Natural killer cell (primary cell): ENCODE data around the gene CHD6. TPM values are rescaled to one million over a fixed set of nuclear protein-coding genes. Genes with fewer than 3 reads are reported as not detected.

Source experiments
- ATAC-seq, 3 donors: fragments of 150-1000 bp in 2 of 3; fragments of 200-7000 bp in 1 of 3; cut with Tn5 transposase; 1 replicate in 1 of 3; 2 replicates in 2 of 3; pipeline ENCODE4 v1.10.0; 2021; ENCODE audit warnings: mild to moderate bottlenecking in 2 of 3, moderate library complexity in 2 of 3
- DNase-seq, 2 donors: peaks; one replicate each; pipeline versions ENCODE4 v3.0.0 to v3.0.0-alpha.2; 2013 to 2021; ENCODE audit warnings: mixed read lengths in 1 of 2
- H3K27ac ChIP-seq: one replicate; pipeline ENCODE4 v1.5.1; 2013; ENCODE audit warnings: mild to moderate bottlenecking, low read length
- H3K27me3 ChIP-seq: one replicate; pipeline ENCODE4 v1.6.1; 2013; ENCODE audit warnings: low read length; ENCODE audit not compliant: control insufficient read depth, insufficient read depth
- H3K36me3 ChIP-seq: one replicate; pipeline ENCODE4 v1.6.1; 2013; ENCODE audit warnings: low read length; ENCODE audit not compliant: control insufficient read depth, insufficient read depth
- H3K4me1 ChIP-seq: one replicate; pipeline ENCODE4 v1.6.1; 2013; ENCODE audit warnings: low read length; ENCODE audit not compliant: control insufficient read depth, insufficient read depth
- H3K4me3 ChIP-seq: one replicate; pipeline ENCODE4 v1.5.1; 2013; ENCODE audit warnings: low read length
- H3K9me3 ChIP-seq: one replicate; pipeline ENCODE4 v1.6.1; 2013; ENCODE audit warnings: low read length; ENCODE audit not compliant: control insufficient read depth, insufficient read depth
- H3K27ac Mint-ChIP-seq, 2 donors: one replicate each; pipeline ENCODE4 v1.8.0; 2022; ENCODE audit warnings: mild to moderate bottlenecking in 2 of 2, mixed read lengths in 2 of 2, moderate library complexity in 1 of 2
- H3K27me3 Mint-ChIP-seq, 2 donors: one replicate each; pipeline ENCODE4 v1.8.0; 2022; ENCODE audit warnings: low read depth in 2 of 2, mixed read lengths in 2 of 2
- H3K36me3 Mint-ChIP-seq: one replicate; pipeline ENCODE4 v1.8.0; 2022; ENCODE audit warnings: mixed read lengths
- H3K4me1 Mint-ChIP-seq, 2 donors: one replicate each; pipeline ENCODE4 v1.8.0; 2022; ENCODE audit warnings: mixed read lengths in 2 of 2
- H3K4me3 Mint-ChIP-seq: one replicate; pipeline ENCODE4 v1.8.0; 2022; ENCODE audit warnings: mild to moderate bottlenecking, moderate library complexity, mixed read lengths
- H3K9me3 Mint-ChIP-seq, 2 donors: one replicate each; pipeline ENCODE4 v1.8.0; 2022; ENCODE audit warnings: mixed read lengths in 2 of 2
- WGBS: methylation state at CpG from one replicate; pipeline ENCODE4 v1.1.7; 2013; ENCODE audit warnings: missing lambda C conversion rate; ENCODE audit not compliant: insufficient coverage; 5-methylcytosine and 5-hydroxymethylcytosine counted together
- intact Hi-C: fragments of 100-400 bp; cut with micrococcal nuclease; formaldehyde crosslinking; loops from one replicate; pipeline ENCODE4 v1.14.2; 2022
- total RNA-seq, 4 donors: library from RNA; stranded (reverse); fragments of 120-200 nt in 1 of 4; gene quantifications; one replicate each; pipeline versions ENCODE4 v1.2.3 to v1.2.4, GENCODE V29; 2013 to 2022
- TF ChIP-seq, protein P1 (sequence below): fragments of 200-600 bp; IDR thresholded peaks from one replicate; pipeline ENCODE4 v1.8.0; 2022; ENCODE audit warnings: antibody characterized with exemption

The CHD6 gene
- total RNA-seq, 3 donors from 2014 or later (not counting 1 experiment from before 2014, with no cell fraction given), result 82.8 to 96.6 (median 90.4) TPM

DNA sequence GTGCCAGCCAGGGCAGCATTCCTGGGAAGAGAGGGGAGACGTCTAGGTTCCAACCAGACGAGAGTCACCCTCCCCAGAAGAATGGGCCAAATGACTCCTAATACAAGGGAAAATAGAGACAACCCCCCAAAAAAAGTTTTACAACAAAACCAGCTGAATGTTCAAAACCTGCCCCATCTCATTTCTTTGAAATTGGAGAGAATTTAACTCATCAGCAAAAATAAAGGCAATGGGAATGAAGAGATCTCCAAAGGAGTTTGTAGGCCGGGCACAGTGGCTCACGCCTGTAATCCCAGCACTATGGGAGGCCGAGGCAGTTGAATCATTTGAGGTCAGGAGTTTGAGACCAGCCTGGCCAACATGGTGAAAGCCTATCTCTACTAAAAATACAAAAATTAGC, 241.8 kb downstream of the CHD6 start:
- Mint-ChIP-seq H3K27ac (no peak overlapping the region), H3K36me3 (no peaks in the 10 kb centered on the region), H3K4me1 (no peaks in the 10 kb centered on the region), H3K27me3 (peaks cover 39 to 54% of the 10 kb centered on the region in 2 donors), H3K9me3 (no peaks in the 10 kb centered on the region), H3K4me3 (no peak overlapping the region)
- DNase-seq (no peak), ATAC-seq (no peak)
- intact Hi-C loops, result no loop called here
- Histone ChIP-seq H3K27ac (no peak overlapping the region), H3K27me3 (no peaks in the 10 kb centered on the region), H3K36me3 (no peaks in the 10 kb centered on the region), H3K9me3 (peaks cover 1% of the 10 kb centered on the region), H3K4me1 (no peaks in the 10 kb centered on the region), H3K4me3 (no peak overlapping the region)
- TF ChIP-seq, protein P1, sequence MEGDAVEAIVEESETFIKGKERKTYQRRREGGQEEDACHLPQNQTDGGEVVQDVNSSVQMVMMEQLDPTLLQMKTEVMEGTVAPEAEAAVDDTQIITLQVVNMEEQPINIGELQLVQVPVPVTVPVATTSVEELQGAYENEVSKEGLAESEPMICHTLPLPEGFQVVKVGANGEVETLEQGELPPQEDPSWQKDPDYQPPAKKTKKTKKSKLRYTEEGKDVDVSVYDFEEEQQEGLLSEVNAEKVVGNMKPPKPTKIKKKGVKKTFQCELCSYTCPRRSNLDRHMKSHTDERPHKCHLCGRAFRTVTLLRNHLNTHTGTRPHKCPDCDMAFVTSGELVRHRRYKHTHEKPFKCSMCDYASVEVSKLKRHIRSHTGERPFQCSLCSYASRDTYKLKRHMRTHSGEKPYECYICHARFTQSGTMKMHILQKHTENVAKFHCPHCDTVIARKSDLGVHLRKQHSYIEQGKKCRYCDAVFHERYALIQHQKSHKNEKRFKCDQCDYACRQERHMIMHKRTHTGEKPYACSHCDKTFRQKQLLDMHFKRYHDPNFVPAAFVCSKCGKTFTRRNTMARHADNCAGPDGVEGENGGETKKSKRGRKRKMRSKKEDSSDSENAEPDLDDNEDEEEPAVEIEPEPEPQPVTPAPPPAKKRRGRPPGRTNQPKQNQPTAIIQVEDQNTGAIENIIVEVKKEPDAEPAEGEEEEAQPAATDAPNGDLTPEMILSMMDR, result no peak
- WGBS, result 85% methylated on average over 4 of the region's 5 CpGs

- Histone ChIP-seq H3K27ac (no peak overlapping the region), H3K27me3 (no peaks in the 10 kb centered on the region)
- no peak overlapping the region for H3K4me3 Mint-ChIP-seq
Measured at GRCh38 chr20:41375846-41376245, 242.3 kb downstream of the CHD6 start.

DNA sequence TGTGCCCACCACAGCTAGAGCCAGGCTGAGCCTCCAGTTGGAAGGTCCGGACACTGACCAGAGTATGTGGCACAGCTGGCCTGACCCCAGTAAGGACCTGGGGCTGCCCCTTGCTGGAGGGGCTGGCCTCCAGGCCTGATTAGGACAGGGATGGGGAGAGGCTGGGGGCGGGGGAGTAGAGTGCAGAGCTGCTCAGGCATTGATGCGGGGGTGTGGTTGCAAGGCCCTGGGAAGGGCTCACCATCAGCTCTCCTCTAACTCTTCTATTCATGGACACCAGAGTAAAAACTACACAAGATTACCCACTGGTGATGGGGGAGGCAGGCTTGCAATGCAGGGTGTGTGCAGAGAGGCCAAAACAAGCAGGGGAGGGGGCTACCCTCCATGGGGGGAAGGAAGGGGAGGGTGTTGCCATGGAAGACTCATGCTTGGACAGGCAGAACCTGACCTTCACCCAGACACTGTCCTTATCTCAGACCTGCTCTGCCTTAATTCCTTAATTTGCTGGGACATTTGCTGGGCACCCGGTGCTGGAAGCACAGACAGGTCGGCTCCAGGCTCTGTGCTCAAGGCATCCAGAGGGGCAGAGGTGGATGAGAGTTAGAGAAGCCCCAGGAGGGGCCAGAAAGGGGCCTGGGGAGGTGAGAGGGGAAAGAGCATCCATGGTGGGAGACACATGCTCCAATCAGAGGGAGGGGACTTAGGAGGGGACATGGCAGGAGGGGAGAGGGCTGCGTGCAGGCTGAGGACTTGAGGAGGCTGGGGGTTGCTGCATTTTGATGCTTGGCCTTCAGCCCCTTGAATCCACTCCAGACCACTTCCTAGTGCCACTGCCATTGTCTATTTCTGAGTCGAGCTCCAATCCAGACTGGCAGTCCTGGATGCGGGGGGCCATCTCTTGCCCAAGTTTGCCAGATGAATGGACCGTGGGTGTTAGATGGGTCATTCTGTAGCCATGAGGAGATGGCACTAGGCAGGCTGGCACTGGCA, 244.0 kb downstream of the CHD6 start:
- Mint-ChIP-seq H3K27me3 (peaks cover 34 to 43% of the 10 kb centered on the region in 2 donors), H3K36me3 (no peaks in the 10 kb centered on the region), H3K4me3 (no peak overlapping the region), H3K9me3 (no peaks in the 10 kb centered on the region), H3K27ac (no peak overlapping the region), H3K4me1 (no peaks in the 10 kb centered on the region)
- H3K27ac ChIP-seq, result no peak overlapping the region
- H3K36me3 ChIP-seq, result no peaks in the 10 kb centered on the region
- H3K9me3 ChIP-seq, result peaks cover 6% of the 10 kb centered on the region
- no peaks in the 10 kb centered on the region for H3K27me3 ChIP-seq
- DNase-seq (no peak), ATAC-seq (no peak)
- no peak overlapping the region for H3K4me3 ChIP-seq
- intact Hi-C loops, result no loop called here
- 88% methylated on average over 8 of the region's 9 CpGs for WGBS
- H3K4me1 ChIP-seq, result no peaks in the 10 kb centered on the region
- TF ChIP-seq, protein P1, result no peak

More at GRCh38 chr20:41375846-41376245, 242.3 kb downstream of the CHD6 start:
- Mint-ChIP-seq H3K9me3 (no peaks in the 10 kb centered on the region), H3K4me1 (no peaks in the 10 kb centered on the region), H3K27ac (no peak overlapping the region), H3K36me3 (no peaks in the 10 kb centered on the region), H3K27me3 (peaks cover 42 to 51% of the 10 kb centered on the region in 2 donors)
- WGBS, result 72% methylated on average over 9 of the region's 9 CpGs
- ATAC-seq (no peak), DNase-seq (no peak)
- intact Hi-C loops, result no loop called here
- H3K4me1 ChIP-seq, result no peaks in the 10 kb centered on the region
- TF ChIP-seq, protein P1, result no peak
- H3K36me3 ChIP-seq, result no peaks in the 10 kb centered on the region
- no peak overlapping the region for H3K4me3 ChIP-seq
- H3K9me3 ChIP-seq, result peaks cover 6% of the 10 kb centered on the region
